ENCODE measurements around the gene REEP1. TPM values are rescaled to one million over a fixed set of nuclear protein-coding genes. Genes with fewer than 3 reads are reported as not detected.

REEP1 gene
- total RNA-seq, 1 experiment from 2014 or later, result 3.6 TPM

GRCh38 chr2:86234563-86235131 lies 102.8 kb downstream of the REEP1 start:
- Histone ChIP-seq H3K4me1 (ENCODE audit: insufficient read depth, low read length, poor library complexity, severe bottlenecking) (peaks cover 29% of the 10 kb centered on the region), H3K27ac (ENCODE audit: low read depth, low read length, poor library complexity, severe bottlenecking) (no peak overlapping the region), H3K36me3 (ENCODE audit: insufficient read depth, low read length, poor library complexity, severe bottlenecking) (no peaks in the 10 kb centered on the region), H3K4me3 (ENCODE audit: low read depth, low read length, poor library complexity, severe bottlenecking) (no peak overlapping the region), H3K27me3 (replicated peaks; ENCODE audit: insufficient read depth, low read depth, low read length, poor library complexity) (no peaks in the 10 kb centered on the region), H3K9me3 (ENCODE audit: low read depth, low read length, poor library complexity, severe bottlenecking) (no peaks in the 10 kb centered on the region)
- TF ChIP-seq CTCF (conservative IDR thresholded peaks at IDR 0.05; ENCODE audit: low read depth, low read length) (no peak), EZH2 (IDR thresholded peaks at IDR 0.05; ENCODE audit: borderline replicate concordance, low read depth, low read length, poor library complexity, severe bottlenecking) (no peak)
- CTCF ChIA-PET, result no interaction called here
- BruUV-seq (replicated peaks), result no TSS peak
- no peak for DNase-seq (ENCODE audit: low spot score)
- intact Hi-C loops (cut with micrococcal nuclease; ENCODE audit: unreplicated experiment), result no loop called here
- POLR2A ChIA-PET (ENCODE audit: low non-redundant PET), result no interaction called here

GRCh38 chr2:86233436-86233835 lies 104.0 kb downstream of the REEP1 start:
- ChIA-PET CTCF (no interaction called here), POLR2A (ENCODE audit: low non-redundant PET) (no interaction called here)
- Histone ChIP-seq H3K9me3 (ENCODE audit: low read depth, low read length, poor library complexity, severe bottlenecking) (no peaks in the 10 kb centered on the region), H3K36me3 (ENCODE audit: insufficient read depth, low read length, poor library complexity, severe bottlenecking) (no peaks in the 10 kb centered on the region), H3K27me3 (replicated peaks; ENCODE audit: insufficient read depth, low read depth, low read length, poor library complexity) (no peaks in the 10 kb centered on the region), H3K27ac (ENCODE audit: low read depth, low read length, poor library complexity, severe bottlenecking) (no peak overlapping the region), H3K4me1 (ENCODE audit: insufficient read depth, low read length, poor library complexity, severe bottlenecking) (peaks cover 17% of the 10 kb centered on the region), H3K4me3 (ENCODE audit: low read depth, low read length, poor library complexity, severe bottlenecking) (no peak overlapping the region)
- no peak for TF ChIP-seq CTCF (conservative IDR thresholded peaks at IDR 0.05; ENCODE audit: low read depth, low read length)
- TF ChIP-seq EZH2 (IDR thresholded peaks at IDR 0.05; ENCODE audit: borderline replicate concordance, low read depth, low read length, poor library complexity, severe bottlenecking), result no peak
- intact Hi-C loops (cut with micrococcal nuclease; ENCODE audit: unreplicated experiment), result no loop called here
- DNase-seq (ENCODE audit: low spot score), result no peak
- no TSS peak for BruUV-seq (replicated peaks)

- intact Hi-C loops (cut with micrococcal nuclease; ENCODE audit: unreplicated experiment), result no loop called here
- CTCF ChIA-PET, result no interaction called here
- Histone ChIP-seq H3K36me3 (ENCODE audit: insufficient read depth, low read length, poor library complexity, severe bottlenecking) (no peaks in the 10 kb centered on the region), H3K4me3 (ENCODE audit: low read depth, low read length, poor library complexity, severe bottlenecking) (no peak overlapping the region), H3K4me1 (ENCODE audit: insufficient read depth, low read length, poor library complexity, severe bottlenecking) (peaks cover 12% of the 10 kb centered on the region), H3K27me3 (replicated peaks; ENCODE audit: insufficient read depth, low read depth, low read length, poor library complexity) (no peaks in the 10 kb centered on the region), H3K27ac (ENCODE audit: low read depth, low read length, poor library complexity, severe bottlenecking) (no peak overlapping the region), H3K9me3 (ENCODE audit: low read depth, low read length, poor library complexity, severe bottlenecking) (no peaks in the 10 kb centered on the region)
- POLR2A ChIA-PET (ENCODE audit: low non-redundant PET), result no interaction called here
- no TSS peak for BruUV-seq (replicated peaks)
- no peak for DNase-seq (ENCODE audit: low spot score)
- TF ChIP-seq CTCF (conservative IDR thresholded peaks at IDR 0.05; ENCODE audit: low read depth, low read length) (no peak), EZH2 (IDR thresholded peaks at IDR 0.05; ENCODE audit: borderline replicate concordance, low read depth, low read length, poor library complexity, severe bottlenecking) (no peak)
Observed at GRCh38 chr2:86232910-86233309, 104.5 kb downstream of the REEP1 start.
